Measurements from ENCODE around the gene GALNT17.

DNA sequence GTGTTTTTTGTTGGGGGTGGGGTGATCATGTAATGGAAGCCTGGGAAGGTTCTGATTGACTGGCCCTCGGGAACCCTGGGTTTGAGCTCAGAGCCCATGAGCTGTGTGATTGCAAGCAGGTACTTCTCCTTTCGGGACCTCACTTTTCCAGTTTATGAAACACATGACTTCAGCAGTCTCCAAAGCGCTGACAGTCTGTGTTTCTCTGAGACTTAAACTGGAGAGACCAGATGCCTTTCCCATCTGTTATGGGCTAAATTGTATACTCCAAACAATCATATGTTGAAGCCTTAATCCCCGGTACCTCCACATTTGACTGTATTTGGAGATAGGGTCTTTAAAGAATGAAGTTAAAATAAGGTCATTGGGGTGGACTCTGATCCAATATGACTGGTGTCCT is 493.6 kb downstream of the GALNT17 start:
- TF ChIP-seq, protein P1, sequence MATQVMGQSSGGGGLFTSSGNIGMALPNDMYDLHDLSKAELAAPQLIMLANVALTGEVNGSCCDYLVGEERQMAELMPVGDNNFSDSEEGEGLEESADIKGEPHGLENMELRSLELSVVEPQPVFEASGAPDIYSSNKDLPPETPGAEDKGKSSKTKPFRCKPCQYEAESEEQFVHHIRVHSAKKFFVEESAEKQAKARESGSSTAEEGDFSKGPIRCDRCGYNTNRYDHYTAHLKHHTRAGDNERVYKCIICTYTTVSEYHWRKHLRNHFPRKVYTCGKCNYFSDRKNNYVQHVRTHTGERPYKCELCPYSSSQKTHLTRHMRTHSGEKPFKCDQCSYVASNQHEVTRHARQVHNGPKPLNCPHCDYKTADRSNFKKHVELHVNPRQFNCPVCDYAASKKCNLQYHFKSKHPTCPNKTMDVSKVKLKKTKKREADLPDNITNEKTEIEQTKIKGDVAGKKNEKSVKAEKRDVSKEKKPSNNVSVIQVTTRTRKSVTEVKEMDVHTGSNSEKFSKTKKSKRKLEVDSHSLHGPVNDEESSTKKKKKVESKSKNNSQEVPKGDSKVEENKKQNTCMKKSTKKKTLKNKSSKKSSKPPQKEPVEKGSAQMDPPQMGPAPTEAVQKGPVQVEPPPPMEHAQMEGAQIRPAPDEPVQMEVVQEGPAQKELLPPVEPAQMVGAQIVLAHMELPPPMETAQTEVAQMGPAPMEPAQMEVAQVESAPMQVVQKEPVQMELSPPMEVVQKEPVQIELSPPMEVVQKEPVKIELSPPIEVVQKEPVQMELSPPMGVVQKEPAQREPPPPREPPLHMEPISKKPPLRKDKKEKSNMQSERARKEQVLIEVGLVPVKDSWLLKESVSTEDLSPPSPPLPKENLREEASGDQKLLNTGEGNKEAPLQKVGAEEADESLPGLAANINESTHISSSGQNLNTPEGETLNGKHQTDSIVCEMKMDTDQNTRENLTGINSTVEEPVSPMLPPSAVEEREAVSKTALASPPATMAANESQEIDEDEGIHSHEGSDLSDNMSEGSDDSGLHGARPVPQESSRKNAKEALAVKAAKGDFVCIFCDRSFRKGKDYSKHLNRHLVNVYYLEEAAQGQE (IDR thresholded peaks at IDR 0.05; ENCODE audit: borderline replicate concordance): no peak
- TF ChIP-seq EZH2 (IDR thresholded peaks at IDR 0.05; ENCODE audit: borderline replicate concordance, insufficient read depth, low read length, poor library complexity, severe bottlenecking) (no peak), POLR2AphosphoS5 (IDR thresholded peaks at IDR 0.05) (no peak)

Data from neural cell (in vitro differentiated cells).